T-helper 2 cell treated with Interferon-gamma antibody and Interleukin-4, amounts not matched to agents 100 ng/mL and 5 ng/mL, for 36 hours (primary cell): ENCODE results near the gene JAKMIP3. TPM values are rescaled to one million over a fixed set of nuclear protein-coding genes. Genes with fewer than 3 reads are reported as not detected.

Experiments
- intact Hi-C: fragments of 100-400 bp; cut with micrococcal nuclease; formaldehyde crosslinking; loops from one replicate; pipeline ENCODE4 v1.15.1; 2023
- total RNA-seq: library from RNA; stranded (reverse); gene quantifications from 2 replicates; pipeline ENCODE4 v1.2.3, GENCODE V29; 2022

The JAKMIP3 gene
- 1.0 and 1.3 TPM in 2 replicates for total RNA-seq

- intact Hi-C loops = no loop called here
Measured at GRCh38 chr10:132065491-132066105, at the start of gene JAKMIP3. Gene JAKMIP3, plus strand, starts transcription at chr10:132065946. Its CDS starts 38,863 bp downstream, at chr10:132104809.

DNA sequence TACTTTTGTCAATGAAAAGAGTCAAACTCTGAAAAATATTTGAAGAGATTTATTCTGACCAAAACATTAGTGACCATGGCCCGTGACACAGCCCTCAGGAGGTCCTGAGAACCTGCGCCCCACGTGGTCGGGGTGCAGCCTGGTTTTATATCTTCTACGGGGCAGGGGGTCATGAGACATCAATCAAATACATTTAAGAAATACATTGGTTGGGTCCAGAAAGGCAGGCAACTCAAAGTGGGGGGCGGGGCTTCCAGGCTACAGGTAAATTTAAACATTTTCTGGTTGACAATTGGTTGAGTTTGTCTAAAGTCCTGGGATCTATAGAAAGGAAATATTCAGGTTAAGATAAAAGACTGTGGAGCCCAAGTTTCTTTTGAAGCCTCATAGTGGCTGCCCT is 49.2 kb upstream of the JAKMIP3 start:
- intact Hi-C loops = no loop called here

- intact Hi-C loops = no loop called here
Measured at GRCh38 chr10:132018446-132018845, 47.3 kb upstream of the JAKMIP3 start.

DNA sequence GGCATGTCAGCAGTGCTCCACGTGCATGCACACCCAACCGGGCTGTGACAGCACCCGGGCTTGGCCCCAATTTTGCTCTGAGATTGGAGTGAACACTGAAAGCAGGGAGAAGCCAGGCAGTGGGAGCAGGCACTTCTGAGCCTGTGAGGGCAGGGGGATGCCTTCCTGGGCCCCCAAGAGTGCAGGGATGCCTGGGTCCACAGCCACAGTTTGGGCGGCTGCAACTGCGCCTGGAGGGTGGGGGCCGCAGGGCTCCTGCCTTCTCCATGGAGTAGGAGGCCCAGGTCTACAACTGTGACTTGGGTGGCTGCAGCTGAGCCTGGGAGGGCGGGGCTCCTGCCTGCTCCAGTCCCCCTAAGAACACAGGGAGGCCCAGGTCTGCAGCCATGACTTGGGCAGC is 46.4 kb upstream of the JAKMIP3 start:
- intact Hi-C loops = no loop called here

DNA sequence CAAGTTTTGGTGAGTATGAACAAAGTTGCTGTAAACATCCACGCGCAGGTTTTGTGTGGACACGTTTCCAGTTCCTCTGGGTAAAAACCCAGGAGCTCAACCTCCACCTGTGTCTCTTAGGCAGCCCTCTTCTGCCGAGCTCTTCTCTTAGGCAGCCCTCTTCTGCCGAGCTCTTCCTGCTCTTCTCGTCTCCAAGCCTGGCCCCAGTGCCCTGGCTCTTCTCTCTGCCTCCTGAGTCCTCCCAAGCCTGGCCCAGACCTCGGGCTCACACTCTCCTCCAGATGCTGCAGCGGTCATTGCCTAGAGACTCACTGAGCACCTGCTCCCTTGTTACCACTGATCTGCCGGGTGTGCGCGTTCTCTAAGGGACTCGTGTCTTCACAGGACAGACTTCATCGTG is 45.3 kb upstream of the JAKMIP3 start:
- intact Hi-C loops = loop anchor here (5.0 kb wide), 2 partner anchors 48 to 118 kb away; partner anchors contain the start of gene PPP2R2D

GRCh38 chr10:132021046-132021445 is 44.7 kb upstream of the JAKMIP3 start:
- intact Hi-C loops = loop anchor here (5.0 kb wide), 2 partner anchors 49 to 119 kb away; partner anchors contain the start of gene PPP2R2D

GRCh38 chr10:132021504-132022143 is 44.1 kb upstream of the JAKMIP3 start:
- intact Hi-C loops = loop anchor here (5.0 kb wide), 2 partner anchors 49 to 119 kb away; partner anchors contain the start of gene PPP2R2D

DNA sequence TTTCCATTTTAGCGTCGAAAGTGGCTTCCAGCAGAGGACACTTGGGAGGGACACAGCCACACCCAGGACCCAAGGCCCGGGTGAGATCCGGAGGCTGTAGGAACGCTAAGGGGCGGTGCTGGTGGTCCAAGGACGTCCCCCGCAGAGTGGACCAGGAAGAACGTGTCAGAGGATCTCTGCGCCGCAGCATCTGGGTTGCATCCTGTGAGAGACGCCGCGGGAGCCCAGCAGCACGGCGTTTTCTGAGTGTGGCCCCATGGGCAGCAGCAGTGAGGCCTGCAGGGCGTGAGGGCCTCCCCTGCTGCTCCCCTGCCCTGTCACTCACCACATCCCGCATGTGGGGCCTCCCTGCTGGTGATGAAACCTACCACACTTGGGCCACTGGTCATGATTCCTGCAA is 43.5 kb upstream of the JAKMIP3 start:
- intact Hi-C loops = loop anchor here (5.0 kb wide), 2 partner anchors 50 to 120 kb away; partner anchors contain the start of gene PPP2R2D

GRCh38 chr10:132023092-132023811 is 42.5 kb upstream of the JAKMIP3 start:
- intact Hi-C loops = loop anchor here (1.0 to 5.0 kb wide), 3 partner anchors 51 to 138 kb away; partner anchors contain the start of gene PPP2R2D

DNA sequence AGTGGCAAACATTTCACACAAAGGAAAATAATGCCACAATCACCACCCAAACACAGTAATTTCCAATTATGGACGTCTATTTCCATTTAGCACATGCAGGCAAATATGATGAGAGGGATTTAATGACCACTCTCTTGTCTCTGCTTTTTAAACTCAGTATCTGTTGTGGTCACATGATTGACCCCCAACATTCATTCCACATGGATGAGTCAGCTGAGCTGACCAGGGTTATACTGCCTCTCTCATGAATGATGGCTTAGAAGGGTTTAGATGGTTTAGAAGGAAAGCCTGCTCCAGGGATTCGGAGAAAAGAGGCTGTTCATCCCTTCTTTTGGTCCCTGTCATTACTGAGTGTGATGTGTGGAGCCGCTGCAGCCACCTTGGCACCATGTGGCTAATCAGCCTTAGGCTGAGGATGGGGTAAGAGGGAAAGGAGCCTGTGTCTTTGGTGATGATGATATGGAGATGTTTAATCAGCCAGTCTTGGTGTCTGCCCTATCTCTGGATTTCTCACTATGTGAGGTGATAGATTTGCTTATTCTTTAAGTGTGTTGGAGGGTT is 38.2 kb upstream of the JAKMIP3 start:
- intact Hi-C loops = no loop called here

- intact Hi-C loops = no loop called here
Measured at GRCh38 chr10:132028706-132029105, 37.0 kb upstream of the JAKMIP3 start.

DNA sequence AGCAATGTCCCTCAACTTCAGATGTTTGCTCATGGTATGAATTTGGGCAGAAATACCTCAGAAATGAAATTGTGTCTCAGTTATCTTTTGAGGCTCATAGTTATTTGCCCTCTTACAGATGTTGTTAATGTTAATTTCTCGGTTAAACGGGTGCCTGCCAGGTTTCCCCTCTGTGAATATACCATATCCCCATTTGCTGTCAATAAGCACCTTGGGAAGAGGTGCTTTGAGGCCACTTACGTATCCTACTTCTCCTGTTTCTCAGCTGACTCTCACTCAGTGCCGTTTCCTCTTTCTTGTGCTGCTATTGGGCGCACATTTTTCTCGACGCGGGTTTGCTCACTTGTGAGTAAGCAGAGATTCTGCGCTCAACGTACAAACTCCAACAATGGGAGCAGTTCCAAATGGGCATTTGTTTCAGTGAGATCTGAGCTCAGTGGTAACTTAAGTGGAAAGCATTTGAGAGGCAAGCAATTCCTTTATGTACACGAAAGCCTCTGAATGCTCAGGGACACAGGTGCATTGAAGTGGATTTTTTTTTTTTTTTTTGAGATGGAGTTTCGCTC is 34.8 kb upstream of the JAKMIP3 start:
- intact Hi-C loops = no loop called here

GRCh38 chr10:132033632-132034031 is 32.1 kb upstream of the JAKMIP3 start:
- intact Hi-C loops = no loop called here

DNA sequence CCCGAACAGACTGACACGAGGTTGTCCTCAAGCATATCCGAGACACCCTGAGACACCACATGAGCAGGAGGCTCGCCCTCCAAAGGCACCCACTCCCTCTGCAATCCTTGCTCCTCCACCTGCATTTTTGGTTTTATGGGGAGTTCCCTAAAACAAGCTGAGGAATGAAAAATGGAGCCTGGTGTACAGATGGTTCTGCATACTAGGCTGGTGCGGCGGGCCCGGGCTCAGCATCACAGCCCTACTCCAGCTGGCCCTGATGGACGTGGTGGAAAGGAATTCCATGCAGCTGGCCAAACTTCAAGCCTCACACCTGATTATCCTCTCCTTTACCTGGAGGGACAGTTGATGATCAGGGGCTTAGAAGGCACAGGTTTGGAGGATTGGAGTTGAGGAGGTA is 30.3 kb upstream of the JAKMIP3 start:
- intact Hi-C loops = no loop called here

- intact Hi-C loops = no loop called here
Measured at GRCh38 chr10:132036153-132036886, 29.4 kb upstream of the JAKMIP3 start.

DNA sequence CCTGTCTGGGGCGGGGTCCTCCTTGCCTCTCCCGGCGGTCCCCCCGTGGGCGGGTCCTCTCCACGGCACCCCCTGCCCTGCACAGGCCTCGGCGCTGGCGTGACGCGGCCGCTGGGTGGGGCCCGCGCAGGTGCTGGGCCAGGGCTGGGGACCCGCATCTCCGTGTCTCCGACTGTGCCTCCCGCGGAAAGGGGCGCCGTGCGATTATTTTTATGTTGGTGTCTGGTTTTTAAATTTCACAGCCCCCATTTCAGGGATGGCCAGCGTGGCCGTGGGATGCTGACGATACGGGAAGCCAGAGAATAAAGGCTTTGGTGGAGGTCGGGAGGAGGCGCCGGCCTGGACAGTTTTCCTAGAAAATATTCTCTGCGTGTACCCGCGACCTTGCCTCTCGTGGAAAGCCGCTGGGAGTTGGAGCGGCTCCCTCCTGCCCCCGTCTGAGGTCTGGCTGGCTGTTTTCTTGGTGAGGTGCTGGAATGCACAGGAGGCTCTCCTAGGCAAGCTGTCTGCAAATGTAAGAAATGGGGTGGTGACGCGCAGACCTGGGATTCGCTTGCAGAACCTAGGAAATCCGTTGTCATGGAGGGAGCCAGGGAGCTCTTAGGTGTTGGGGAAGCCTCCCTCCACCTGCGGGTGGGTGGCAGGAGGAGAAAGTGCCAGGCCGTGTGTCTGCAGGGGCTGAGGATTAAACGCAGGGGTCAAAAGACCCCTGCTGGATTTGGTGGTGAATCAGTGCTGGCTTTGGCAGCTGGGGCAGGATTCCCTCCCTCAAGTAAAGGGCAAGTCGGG is 28.7 kb upstream of the JAKMIP3 start:
- intact Hi-C loops = no loop called here

- intact Hi-C loops = no loop called here
Measured at GRCh38 chr10:132037676-132037975, 28.1 kb upstream of the JAKMIP3 start.

GRCh38 chr10:132039371-132039770 is 26.4 kb upstream of the JAKMIP3 start:
- intact Hi-C loops = no loop called here

DNA sequence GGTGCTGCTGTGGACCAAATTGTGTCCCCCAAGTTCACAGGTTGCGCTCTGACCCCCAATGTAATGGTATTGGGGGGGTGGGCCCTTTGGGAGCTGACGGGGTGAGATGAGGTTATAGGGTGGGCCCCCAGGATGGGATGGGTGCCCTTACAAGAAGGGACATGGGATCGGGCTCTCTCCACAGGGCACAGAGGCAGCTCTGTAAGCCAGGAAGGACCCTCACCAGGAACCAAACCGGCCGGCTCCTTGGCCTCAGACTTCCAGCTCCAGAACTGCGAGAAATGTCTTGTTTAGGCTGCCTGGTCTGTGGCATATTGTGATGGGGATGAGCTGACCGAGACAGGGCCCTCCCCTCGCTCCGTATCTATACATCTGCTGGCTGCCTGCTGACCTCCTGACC is 25.7 kb upstream of the JAKMIP3 start:
- intact Hi-C loops = no loop called here

DNA sequence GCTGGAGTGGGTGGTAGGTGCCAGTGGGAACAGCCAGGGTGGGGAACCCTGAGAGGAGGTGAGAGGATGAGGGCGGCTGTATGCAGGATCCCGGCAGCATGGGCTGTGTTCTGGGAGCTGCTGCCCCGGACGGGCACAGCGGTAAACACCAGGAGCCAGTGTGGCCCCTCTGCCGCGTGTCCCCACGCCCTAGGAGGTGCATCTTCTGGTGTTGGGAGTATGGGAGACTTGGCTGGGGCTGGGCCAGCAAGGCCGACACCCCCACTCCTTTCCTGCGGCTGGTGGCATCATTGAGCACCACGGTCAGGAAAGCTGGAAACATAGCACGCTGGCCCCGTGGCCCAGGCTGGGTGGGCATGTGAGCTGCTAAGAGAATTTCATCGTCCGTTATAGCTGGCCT is 24.4 kb upstream of the JAKMIP3 start:
- intact Hi-C loops = no loop called here
